22Rv1 (cell line): ENCODE measurements around the gene ZMPSTE24.

Experiments
- H3K27ac ChIP-seq: fragments of 450-650 bp; 2 replicates; pipeline ENCODE4 v1.5.1; 2017
- CTCF ChIP-seq: fragments of 450-650 bp; IDR thresholded peaks from 2 replicates; pipeline ENCODE4 v1.5.1; 2017; ENCODE audit warnings: mild to moderate bottlenecking
- ZFX ChIP-seq: fragments of 450-650 bp; IDR thresholded peaks from 2 replicates; pipeline ENCODE4 v1.6.1; 2017; ENCODE audit warnings: antibody characterized with exemption, borderline replicate concordance

Gene ZMPSTE24

GRCh38 chr1:40248412-40248811 lies 9.6 kb upstream of the ZMPSTE24 start:
- TF ChIP-seq CTCF (no peak), ZFX (no peak)
- H3K27ac ChIP-seq: no peak overlapping the region

DNA sequence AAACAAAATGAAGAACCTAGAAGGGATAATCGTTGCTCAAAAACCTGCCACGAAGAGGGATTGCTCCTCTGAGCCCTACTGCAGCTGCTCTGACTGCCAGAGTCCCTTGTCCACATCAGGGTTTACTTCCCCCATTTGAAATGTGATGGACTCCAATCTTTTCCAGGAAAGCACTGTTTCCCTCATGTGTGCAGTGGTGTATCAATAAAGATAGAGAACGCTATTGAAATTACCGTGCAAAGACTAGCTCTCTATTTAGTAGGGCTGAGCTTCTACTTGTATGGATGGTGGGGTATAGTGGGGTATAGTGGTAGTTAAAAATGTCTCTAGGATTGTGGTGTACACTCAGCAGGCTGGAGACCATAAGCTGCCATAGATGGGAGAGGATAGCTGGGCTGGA lies 6.6 kb upstream of the ZMPSTE24 start:
- no peak for TF ChIP-seq CTCF
- TF ChIP-seq ZFX: no peak
- no peak overlapping the region for H3K27ac ChIP-seq

DNA sequence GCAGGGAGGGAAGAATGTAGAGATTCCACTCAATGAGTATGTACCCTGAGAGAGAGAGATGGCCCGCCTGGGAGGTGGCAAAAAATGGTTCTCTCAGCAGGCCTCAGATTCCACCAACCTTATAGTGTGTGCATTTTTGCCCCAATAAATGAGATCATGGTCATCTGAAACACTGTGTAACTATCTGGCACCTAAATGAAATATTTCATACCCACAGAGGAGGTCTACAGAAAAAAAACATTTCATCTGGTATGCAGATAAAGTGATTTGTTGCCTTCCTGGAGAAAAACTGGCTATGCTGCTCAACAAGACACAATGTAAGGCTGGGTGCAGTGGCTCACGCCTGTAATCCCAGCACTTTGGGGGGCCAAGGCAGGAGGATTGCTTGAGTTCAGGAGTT lies 5.4 kb upstream of the ZMPSTE24 start:
- no peak overlapping the region for H3K27ac ChIP-seq
- no peak for TF ChIP-seq CTCF
- TF ChIP-seq ZFX: no peak

GRCh38 chr1:40255231-40255630 lies 2.8 kb upstream of the ZMPSTE24 start:
- H3K27ac ChIP-seq: no peak overlapping the region
- TF ChIP-seq CTCF: no peak
- TF ChIP-seq ZFX: no peak

- H3K27ac ChIP-seq: peak overlapping the region; percentile 94
- TF ChIP-seq CTCF (no peak), ZFX (no peak)
Measured at GRCh38 chr1:40256401-40257084, 1.5 kb upstream of the ZMPSTE24 start.

DNA sequence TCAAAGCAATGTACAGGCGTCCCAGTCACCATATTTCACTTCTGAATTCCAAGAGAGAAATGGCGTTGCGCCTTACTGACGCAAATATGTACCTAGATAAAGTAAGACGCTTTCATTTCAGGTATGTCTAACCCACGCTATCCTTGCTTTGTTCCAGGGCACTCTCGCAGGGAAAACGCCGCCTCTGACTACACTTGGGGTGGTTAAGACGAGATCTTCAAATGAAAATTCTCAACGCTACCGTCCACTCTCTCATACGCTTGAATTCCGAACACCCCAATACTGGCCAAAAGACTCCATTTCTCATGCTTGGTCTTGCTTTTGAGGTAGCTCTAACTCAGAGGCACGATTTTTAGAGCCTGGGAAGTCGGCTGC lies 736 bp upstream of the ZMPSTE24 start:
- TF ChIP-seq CTCF (no peak), ZFX (no peak)
- H3K27ac ChIP-seq: peak overlapping the region; percentile 94

GRCh38 chr1:40258445-40258769 lies 371 bp downstream of the ZMPSTE24 start:
- peak overlapping the region; percentile 94 for H3K27ac ChIP-seq
- no peak for TF ChIP-seq ZFX
- no peak for TF ChIP-seq CTCF
